ENCODE data around the gene KRT5. TPM values are rescaled to one million over a fixed set of nuclear protein-coding genes. Genes with fewer than 3 reads are reported as not detected.
A peak's percentile ranks its signal among the peaks of the same experiment; 100 is the strongest.
"Not testable (repeated sequence)": the region's sequence is repeated elsewhere in the genome, so short reads cannot be mapped to it uniquely, and the experiment has no call there.

The KRT5 gene
- total RNA-seq, 3 donors from 2014 or later, result not detected

DNA sequence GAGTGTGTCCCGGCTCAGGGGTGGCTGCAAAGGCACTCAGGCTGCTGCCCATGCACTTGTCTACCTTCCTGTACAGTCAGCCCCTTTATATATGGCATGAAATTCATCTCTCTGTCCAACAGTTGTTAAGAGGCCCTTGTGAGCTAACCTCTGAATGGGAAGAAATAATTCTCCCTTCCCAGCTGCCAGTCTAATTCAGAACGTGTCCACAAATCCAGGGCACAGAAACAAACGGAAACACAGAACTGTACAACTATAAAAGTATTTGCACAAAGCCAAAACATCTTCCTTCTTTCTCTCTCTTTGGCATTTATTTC is 849 bp downstream of the KRT5 start:
- H3K4me1 Mint-ChIP-seq (ENCODE audit: low read depth), result no peaks in the 10 kb centered on the region
- DNase-seq (no peak), ATAC-seq (no peak)
- H3K27me3 Mint-ChIP-seq (ENCODE audit: low read depth), result peaks cover 9% of the 10 kb centered on the region
- no peaks in the 10 kb centered on the region for H3K9me3 Mint-ChIP-seq
- H3K36me3 Mint-ChIP-seq (ENCODE audit: insufficient read depth), result no peaks in the 10 kb centered on the region
- H3K4me3 Mint-ChIP-seq, result no peak overlapping the region

DNA sequence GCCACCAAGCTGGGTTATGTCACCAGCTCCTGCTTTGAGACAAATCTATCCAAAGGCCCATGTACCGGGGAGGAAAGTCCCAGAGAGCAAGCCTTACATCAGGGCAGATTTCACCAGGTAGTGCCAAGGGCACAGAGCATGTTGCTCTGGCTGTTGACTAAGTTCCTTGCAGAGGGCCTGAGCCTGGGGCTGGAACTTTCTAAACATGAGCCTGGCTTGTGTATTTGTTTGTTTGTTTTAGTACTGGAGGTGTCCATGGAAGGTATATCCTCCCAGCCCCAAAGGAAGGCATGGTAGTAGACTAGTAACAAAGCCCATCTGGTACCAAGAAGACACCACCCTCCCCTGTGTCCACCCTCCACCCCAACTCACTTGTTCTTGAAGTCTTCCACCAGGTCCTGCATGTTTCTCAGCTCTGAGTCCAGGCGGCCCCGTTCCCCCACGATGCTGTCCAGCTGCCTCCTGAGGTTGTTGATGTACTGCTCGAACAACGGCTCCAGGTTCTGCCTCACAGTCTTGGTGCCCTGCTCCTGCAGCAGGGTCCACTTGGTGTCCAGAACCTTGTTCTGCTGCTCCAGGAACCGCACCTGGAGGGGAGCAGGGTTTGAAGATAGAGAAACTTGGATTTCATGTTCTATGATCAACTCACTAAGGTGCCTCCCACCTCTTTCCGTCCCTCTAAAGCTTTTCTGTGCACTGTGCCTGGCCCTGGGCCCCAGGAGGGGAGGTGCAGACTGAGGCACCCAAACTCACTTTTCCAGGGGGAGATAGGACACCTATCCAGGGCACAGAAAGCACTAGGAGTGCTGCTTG is 1.4 kb downstream of the KRT5 start:
- H3K27me3 Mint-ChIP-seq (ENCODE audit: low read depth), result peaks cover 9% of the 10 kb centered on the region
- no peak overlapping the region for H3K4me3 Mint-ChIP-seq
- DNase-seq (no peak), ATAC-seq (no peak)
- no peaks in the 10 kb centered on the region for H3K36me3 Mint-ChIP-seq (ENCODE audit: insufficient read depth)
- H3K9me3 Mint-ChIP-seq, result no peaks in the 10 kb centered on the region
- H3K4me1 Mint-ChIP-seq (ENCODE audit: low read depth), result no peaks in the 10 kb centered on the region

DNA sequence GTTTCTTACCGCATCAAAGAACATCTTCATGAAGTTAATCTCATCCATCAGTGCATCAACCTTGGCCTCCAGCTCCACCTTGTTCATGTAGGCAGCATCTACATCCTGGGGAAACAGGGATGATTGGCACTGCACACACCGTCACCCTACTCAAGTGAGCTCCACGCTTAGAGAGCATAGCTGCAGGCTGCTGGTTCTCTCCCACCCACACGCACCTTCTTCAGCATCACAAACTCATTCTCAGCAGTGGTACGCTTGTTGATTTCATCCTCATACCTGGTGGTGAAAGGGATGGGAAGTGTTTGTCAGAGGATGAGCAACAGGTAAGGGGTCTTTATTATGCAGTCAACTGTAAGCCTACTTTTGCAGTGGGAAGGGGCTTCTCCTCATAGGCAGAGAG is 2.3 kb downstream of the KRT5 start:
- Mint-ChIP-seq H3K4me3 (no peak overlapping the region), H3K27me3 (ENCODE audit: low read depth) (peaks cover 9% of the 10 kb centered on the region), H3K4me1 (ENCODE audit: low read depth) (no peaks in the 10 kb centered on the region), H3K36me3 (ENCODE audit: insufficient read depth) (no peaks in the 10 kb centered on the region), H3K9me3 (no peaks in the 10 kb centered on the region)
- ATAC-seq, result no peak
- DNase-seq, result no peak

DNA sequence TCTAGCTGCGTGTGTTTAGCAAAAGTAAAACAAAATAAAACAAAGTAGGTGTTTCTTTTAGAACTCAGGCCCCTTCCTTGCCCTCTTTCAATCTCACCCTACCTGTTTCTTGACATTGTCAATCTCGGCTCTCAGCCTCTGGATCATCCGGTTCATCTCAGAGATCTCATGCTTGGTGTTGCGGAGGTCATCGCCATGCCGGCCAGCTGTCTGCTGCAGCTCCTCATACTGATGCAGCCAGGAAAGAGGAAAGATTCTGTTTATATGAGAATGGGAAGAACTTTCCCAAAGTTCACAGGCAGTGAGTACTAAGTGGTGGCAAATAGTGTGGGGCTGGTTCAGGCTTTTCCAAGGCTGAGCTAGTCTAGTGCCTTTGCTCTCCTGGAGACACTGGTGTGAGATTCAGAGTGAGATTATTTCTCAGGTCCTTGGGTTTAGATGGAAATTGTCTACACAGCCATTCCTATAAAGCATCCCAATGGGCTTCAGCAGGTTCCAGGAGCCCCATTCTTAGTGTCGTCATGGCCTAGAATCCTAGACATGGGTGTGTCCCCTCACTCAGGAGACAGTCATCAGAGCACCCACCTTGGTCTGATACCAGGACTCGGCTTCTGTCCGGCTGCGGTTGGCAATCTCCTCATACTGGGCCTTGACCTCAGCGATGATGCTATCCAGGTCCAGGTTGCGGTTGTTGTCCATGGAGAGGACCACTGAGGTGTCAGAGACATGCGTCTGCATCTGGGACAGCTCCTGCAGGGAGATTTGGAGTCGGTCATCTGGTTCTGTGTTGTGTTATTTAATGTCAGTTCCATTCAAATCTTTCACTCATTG is 3.0 kb downstream of the KRT5 start:
- Mint-ChIP-seq H3K36me3 (ENCODE audit: insufficient read depth) (no peaks in the 10 kb centered on the region), H3K27me3 (ENCODE audit: low read depth) (peaks cover 12% of the 10 kb centered on the region), H3K9me3 (no peaks in the 10 kb centered on the region), H3K4me1 (ENCODE audit: low read depth) (no peaks in the 10 kb centered on the region), H3K4me3 (no peak overlapping the region)
- DNase-seq, result no peak
- ATAC-seq, result no peak

DNA sequence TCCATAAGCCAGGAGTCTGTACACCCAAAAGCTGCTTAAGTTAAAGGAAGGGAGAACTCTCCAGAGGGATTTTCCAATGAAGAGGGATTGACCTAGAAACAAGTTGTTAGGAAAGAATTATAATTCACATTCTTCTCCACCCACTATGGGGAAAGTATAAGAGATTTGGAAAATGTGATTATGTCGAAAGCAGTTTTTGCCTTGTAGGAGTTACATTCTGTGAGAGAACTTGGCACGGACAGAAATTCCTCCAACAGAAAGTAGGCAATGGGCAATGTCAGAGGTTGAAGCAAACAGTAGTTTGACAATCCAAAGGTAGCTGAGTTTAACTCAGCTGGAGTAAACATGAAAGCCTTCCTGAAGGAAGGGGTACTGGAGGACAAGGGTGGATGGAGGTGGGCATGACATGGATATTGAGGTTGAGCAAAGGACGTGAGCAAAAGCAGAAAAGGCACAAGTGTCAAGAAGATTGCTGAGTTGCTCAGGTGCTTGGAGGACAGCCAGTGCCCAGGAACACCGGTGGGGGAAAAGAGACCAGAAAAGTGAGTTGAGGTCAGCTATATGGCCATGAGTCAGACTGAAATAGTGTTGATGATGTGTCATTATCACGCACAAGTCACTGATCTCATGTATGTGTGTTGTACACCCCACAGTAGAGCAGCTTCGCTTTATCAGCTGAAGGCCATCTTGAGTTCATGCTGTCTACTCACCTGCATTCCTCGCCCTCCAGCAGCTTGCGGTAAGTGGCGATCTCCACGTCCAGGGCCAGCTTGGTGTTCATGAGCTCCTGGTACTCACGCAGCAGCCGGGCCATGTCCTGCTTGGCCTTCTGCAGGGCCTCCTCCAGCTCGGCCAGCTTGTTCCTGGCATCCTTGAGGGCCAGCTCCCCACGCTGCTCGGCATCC is 4.0 kb downstream of the KRT5 start:
- DNase-seq (no peak), ATAC-seq (no peak)
- H3K27me3 Mint-ChIP-seq (ENCODE audit: low read depth), result peaks cover 12% of the 10 kb centered on the region
- no peaks in the 10 kb centered on the region for H3K36me3 Mint-ChIP-seq (ENCODE audit: insufficient read depth)
- no peak overlapping the region for H3K4me3 Mint-ChIP-seq
- H3K4me1 Mint-ChIP-seq (ENCODE audit: low read depth), result no peaks in the 10 kb centered on the region
- peaks cover 3% of the 10 kb centered on the region for H3K9me3 Mint-ChIP-seq

DNA sequence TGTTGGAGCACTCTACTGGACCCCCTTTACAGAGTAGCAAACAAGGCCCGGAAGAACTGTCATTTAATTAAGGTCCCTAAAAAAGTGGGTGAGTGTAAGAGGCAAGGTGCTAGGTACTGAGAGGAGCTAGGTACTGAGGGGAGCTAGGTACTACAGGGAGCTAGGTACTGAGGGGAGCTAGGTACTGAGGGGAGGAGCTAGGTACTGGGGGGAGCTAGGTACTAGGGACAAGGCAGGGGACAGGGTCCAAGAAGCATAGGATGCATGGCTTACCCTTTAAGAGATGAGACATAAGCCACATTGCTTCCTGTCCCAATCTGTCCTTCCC is 4.9 kb downstream of the KRT5 start:
- Mint-ChIP-seq H3K4me1 (ENCODE audit: low read depth) (no peaks in the 10 kb centered on the region), H3K36me3 (ENCODE audit: insufficient read depth) (no peaks in the 10 kb centered on the region), H3K9me3 (peaks cover 5% of the 10 kb centered on the region), H3K27me3 (ENCODE audit: low read depth) (peaks cover 13% of the 10 kb centered on the region), H3K4me3 (no peak overlapping the region)
- DNase-seq (no peak), ATAC-seq (no peak)

- DNase-seq (no peak), ATAC-seq (no peak)
- H3K9me3 Mint-ChIP-seq, result peaks cover 5% of the 10 kb centered on the region
- no peaks in the 10 kb centered on the region for H3K4me1 Mint-ChIP-seq (ENCODE audit: low read depth)
- no peaks in the 10 kb centered on the region for H3K36me3 Mint-ChIP-seq (ENCODE audit: insufficient read depth)
- H3K4me3 Mint-ChIP-seq, result no peak overlapping the region
- H3K27me3 Mint-ChIP-seq (ENCODE audit: low read depth), result peaks cover 18% of the 10 kb centered on the region
Measured at GRCh38 chr12:52514471-52515318, 5.5 kb downstream of the KRT5 start.

DNA sequence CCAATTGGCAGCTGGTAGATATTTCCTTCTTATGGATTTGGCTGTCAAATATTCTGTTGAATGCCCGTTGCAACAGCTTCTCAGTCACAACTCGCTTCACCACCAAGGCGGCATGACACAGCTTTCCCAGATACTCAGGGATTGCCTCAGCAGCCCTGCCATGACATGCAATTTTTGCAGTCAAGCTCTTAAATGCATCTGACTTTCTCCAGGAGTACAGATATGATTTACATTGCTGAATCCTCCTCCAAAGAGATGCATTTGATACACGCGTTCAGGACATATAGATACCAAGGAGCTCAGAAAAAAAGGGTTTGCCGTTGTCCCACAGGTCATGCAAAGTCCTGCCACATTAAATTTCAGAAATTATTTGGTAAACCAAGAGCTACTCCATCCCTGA is 6.5 kb downstream of the KRT5 start:
- H3K9me3 Mint-ChIP-seq, result peaks cover 5% of the 10 kb centered on the region
- peaks cover 19% of the 10 kb centered on the region for H3K27me3 Mint-ChIP-seq (ENCODE audit: low read depth)
- DNase-seq (no peak), ATAC-seq (no peak)
- no peak overlapping the region for H3K4me3 Mint-ChIP-seq
- no peaks in the 10 kb centered on the region for H3K36me3 Mint-ChIP-seq (ENCODE audit: insufficient read depth)
- no peaks in the 10 kb centered on the region for H3K4me1 Mint-ChIP-seq (ENCODE audit: low read depth)

- Mint-ChIP-seq H3K4me1 (ENCODE audit: low read depth) (no peaks in the 10 kb centered on the region), H3K9me3 (peaks cover 5% of the 10 kb centered on the region), H3K36me3 (ENCODE audit: insufficient read depth) (no peaks in the 10 kb centered on the region), H3K4me3 (no peak overlapping the region), H3K27me3 (ENCODE audit: low read depth) (peaks cover 30% of the 10 kb centered on the region)
- DNase-seq, result no peak
- ATAC-seq, result no peak
Measured at GRCh38 chr12:52508211-52508610, 12.0 kb downstream of the KRT5 start.

- Mint-ChIP-seq H3K9me3 (peaks cover 5% of the 10 kb centered on the region), H3K4me3 (no peak overlapping the region), H3K36me3 (ENCODE audit: insufficient read depth) (no peaks in the 10 kb centered on the region), H3K27me3 (ENCODE audit: low read depth) (peaks cover 27% of the 10 kb centered on the region), H3K4me1 (ENCODE audit: low read depth) (no peaks in the 10 kb centered on the region)
- ATAC-seq (peak in 1 of 2 donors; percentile 60), DNase-seq (no peak)
Measured at GRCh38 chr12:52506858-52507715, 13.1 kb downstream of the KRT5 start.

DNA sequence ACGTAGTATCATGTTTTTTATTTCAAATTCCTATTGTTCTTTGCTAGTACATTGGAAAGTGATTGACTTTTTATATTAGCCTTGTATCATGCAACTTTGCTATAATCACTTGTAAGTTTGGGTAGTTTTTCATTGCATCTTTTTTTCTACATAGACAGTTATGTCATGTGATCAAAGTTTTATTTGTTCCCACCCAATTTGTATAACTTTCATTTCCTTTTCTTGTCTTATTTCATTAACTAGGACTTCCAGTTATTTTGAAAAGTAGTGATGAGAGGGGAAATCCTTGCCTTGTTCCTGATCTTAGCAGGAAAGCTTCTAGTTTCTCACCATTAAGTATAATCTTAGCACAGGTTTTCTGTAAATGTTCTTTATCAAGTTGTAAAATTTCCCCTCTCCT is 17.3 kb downstream of the KRT5 start:
- no peak for ATAC-seq
- Mint-ChIP-seq H3K4me3 (no peak overlapping the region), H3K27me3 (ENCODE audit: low read depth) (peaks cover 18% of the 10 kb centered on the region), H3K9me3 (no peaks in the 10 kb centered on the region), H3K4me1 (ENCODE audit: low read depth) (no peaks in the 10 kb centered on the region), H3K36me3 (ENCODE audit: insufficient read depth) (no peaks in the 10 kb centered on the region)
- no peak for DNase-seq

GRCh38 chr12:52501490-52501889 is 18.7 kb downstream of the KRT5 start:
- no peak for DNase-seq
- H3K4me3 Mint-ChIP-seq, result no peak overlapping the region
- H3K4me1 Mint-ChIP-seq (ENCODE audit: low read depth), result no peaks in the 10 kb centered on the region
- H3K36me3 Mint-ChIP-seq (ENCODE audit: insufficient read depth), result no peaks in the 10 kb centered on the region
- no peak for ATAC-seq
- H3K27me3 Mint-ChIP-seq (ENCODE audit: low read depth), result peaks cover 19% of the 10 kb centered on the region
- H3K9me3 Mint-ChIP-seq, result no peaks in the 10 kb centered on the region

GRCh38 chr12:52500574-52500973 is 19.6 kb downstream of the KRT5 start:
- ATAC-seq; DNase-seq; H3K9me3 Mint-ChIP-seq; H3K4me3 Mint-ChIP-seq; H3K36me3 Mint-ChIP-seq (ENCODE audit: insufficient read depth); H3K4me1 Mint-ChIP-seq (ENCODE audit: low read depth): not testable (repeated sequence)
- H3K27me3 Mint-ChIP-seq (ENCODE audit: low read depth), result peaks cover 10% of the 10 kb centered on the region

Data from activated T-cell treated with anti-CD3 and anti-CD28 coated beads, Interleukin-2, amount 50 U/mL, for 4 hours (primary cell).